Activated naive CD4-positive, alpha-beta T cell treated with anti-CD3 and anti-CD28 coated beads for 36 hours (primary cell): Measurements from ENCODE around the gene KCNE3. TPM values are rescaled to one million over a fixed set of nuclear protein-coding genes. Genes with fewer than 3 reads are reported as not detected.

ENCODE experiments used
- CTCF ChIA-PET: fragments of 350-600 bp; sonication (Branson Sonifier 250); formaldehyde crosslinking; loops from one replicate; lab custom pipeline; 2021; ENCODE audit warnings: antibody characterized with exemption; lab: Charles Lee
- DNase-seq: peaks from one replicate; pipeline ENCODE4 v3.0.0-alpha.2; 2020
- H3K27ac Mint-ChIP-seq: one replicate; pipeline ENCODE4 v1.8.0; 2021; ENCODE audit warnings: mild to moderate bottlenecking, mixed read lengths
- H3K27me3 Mint-ChIP-seq: one replicate; pipeline ENCODE4 v1.8.0; 2021; ENCODE audit warnings: low read depth, mixed read lengths
- H3K36me3 Mint-ChIP-seq: one replicate; pipeline ENCODE4 v1.8.0; 2021; ENCODE audit warnings: low read depth, mixed read lengths
- H3K4me1 Mint-ChIP-seq: one replicate; pipeline ENCODE4 v1.8.0; 2021; ENCODE audit warnings: low read depth, mixed read lengths
- H3K4me3 Mint-ChIP-seq: one replicate; pipeline ENCODE4 v1.8.0; 2021; ENCODE audit warnings: mild to moderate bottlenecking, moderate library complexity, mixed read lengths
- H3K9me3 Mint-ChIP-seq: one replicate; pipeline ENCODE4 v1.8.0; 2021; ENCODE audit warnings: mixed read lengths
- intact Hi-C: fragments of 100-400 bp; cut with micrococcal nuclease; formaldehyde crosslinking; loops from one replicate; pipeline ENCODE4 v1.15.1; 2023
- total RNA-seq, 2 experiments: library from RNA; stranded (reverse); gene quantifications; one replicate each; pipeline ENCODE4 v1.2.3, GENCODE V29; 2021

Gene KCNE3
- total RNA-seq, 2 experiments from 2014 or later: not detected

DNA sequence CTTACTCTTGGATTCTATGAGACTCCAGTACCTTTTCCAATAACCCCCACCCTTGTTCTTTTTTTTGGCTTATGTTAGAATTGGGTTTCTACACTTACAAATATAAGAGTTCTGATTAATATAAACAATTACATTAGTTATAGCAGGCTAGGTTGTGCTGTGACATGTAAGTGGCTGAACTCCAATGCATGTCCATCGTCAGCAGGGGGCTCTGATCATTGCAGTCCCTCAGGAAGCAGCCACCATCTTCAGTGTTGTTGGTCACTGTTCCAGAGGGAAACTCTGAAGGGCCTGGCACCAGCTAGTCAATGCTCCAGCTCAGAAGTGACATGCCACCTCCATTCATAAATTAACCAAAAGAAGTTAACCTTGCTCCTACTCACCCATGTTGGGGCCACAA lies 20.5 kb upstream of the KCNE3 start:
- Mint-ChIP-seq H3K27ac (no peak overlapping the region), H3K36me3 (no peaks in the 10 kb centered on the region), H3K4me3 (no peak overlapping the region), H3K27me3 (no peaks in the 10 kb centered on the region), H3K9me3 (no peaks in the 10 kb centered on the region), H3K4me1 (peaks cover 11% of the 10 kb centered on the region)
- peak; percentile 14 for DNase-seq
- intact Hi-C loops: no loop called here
- CTCF ChIA-PET: interaction anchor here (0.6 to 1.5 kb wide), 3 partner anchors 58 to 85 kb away, joined by 3 to 4 read pairs (median 3); no protein-coding TSS in a partner anchor

DNA sequence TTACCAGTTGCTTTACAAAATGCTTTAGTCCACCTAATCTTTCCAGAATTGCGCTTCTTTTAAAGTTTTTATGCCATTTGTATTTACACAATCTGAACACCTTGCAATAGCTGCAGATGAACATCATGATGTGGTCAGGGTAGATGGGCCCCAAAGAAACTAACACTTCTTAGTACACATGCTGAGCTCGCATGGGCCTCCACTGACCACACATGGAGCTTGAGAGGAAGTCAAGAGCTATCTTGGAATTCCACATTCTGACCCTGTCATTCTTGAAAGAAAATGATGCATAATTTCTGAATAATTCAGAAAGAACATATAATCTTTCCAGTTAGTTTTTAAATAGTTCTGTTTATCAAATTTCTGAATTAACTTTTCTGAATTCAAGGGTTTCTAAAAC lies 18.5 kb upstream of the KCNE3 start:
- no peaks in the 10 kb centered on the region for H3K9me3 Mint-ChIP-seq
- intact Hi-C loops: no loop called here
- H3K4me1 Mint-ChIP-seq: peaks cover 2% of the 10 kb centered on the region
- H3K27me3 Mint-ChIP-seq: no peaks in the 10 kb centered on the region
- no peak for DNase-seq
- no peak overlapping the region for H3K4me3 Mint-ChIP-seq
- CTCF ChIA-PET: interaction anchor here (0.5 kb wide), 1 partner anchor 163 kb away, joined by 3 read pairs; no protein-coding TSS in a partner anchor
- no peak overlapping the region for H3K27ac Mint-ChIP-seq
- H3K36me3 Mint-ChIP-seq: no peaks in the 10 kb centered on the region

DNA sequence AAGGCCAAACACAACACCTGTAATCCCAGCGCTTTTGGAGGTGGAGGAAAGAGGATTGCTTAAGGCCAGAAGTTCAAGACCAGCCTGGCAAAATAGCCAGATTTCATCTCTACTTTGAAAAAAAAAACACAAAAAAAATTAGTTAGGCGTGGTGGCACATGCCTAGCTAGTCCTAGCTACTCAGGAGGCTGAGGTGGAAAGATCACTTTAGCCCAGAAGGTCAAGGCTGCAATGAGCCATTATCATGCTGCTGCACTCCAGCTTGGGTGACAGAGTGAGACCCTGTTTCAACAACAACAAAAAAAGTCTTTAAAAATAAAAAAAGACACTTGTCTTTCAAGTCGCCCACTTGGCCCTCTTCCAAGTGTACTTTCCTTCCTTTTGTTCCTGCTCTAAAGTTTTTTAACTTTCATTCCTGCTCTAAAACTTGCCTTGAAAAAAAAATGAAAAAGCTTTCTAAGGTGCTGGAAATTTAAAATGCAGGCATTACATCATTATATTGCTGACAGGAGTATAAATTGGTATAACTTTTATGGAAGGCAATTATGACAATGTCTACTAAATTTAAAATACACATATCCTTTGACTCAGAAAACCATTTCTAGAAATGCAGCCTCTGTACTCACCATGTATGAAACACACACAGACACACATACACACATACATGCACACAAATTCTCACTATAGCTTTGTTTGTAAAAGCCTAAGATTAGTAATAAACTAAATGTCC lies 13.5 kb upstream of the KCNE3 start:
- Mint-ChIP-seq H3K4me3 (no peak overlapping the region), H3K4me1 (peaks cover 2% of the 10 kb centered on the region), H3K27ac (no peak overlapping the region), H3K36me3 (no peaks in the 10 kb centered on the region), H3K27me3 (no peaks in the 10 kb centered on the region), H3K9me3 (no peaks in the 10 kb centered on the region)
- intact Hi-C loops: no loop called here
- CTCF ChIA-PET: no interaction called here
- DNase-seq: no peak

DNA sequence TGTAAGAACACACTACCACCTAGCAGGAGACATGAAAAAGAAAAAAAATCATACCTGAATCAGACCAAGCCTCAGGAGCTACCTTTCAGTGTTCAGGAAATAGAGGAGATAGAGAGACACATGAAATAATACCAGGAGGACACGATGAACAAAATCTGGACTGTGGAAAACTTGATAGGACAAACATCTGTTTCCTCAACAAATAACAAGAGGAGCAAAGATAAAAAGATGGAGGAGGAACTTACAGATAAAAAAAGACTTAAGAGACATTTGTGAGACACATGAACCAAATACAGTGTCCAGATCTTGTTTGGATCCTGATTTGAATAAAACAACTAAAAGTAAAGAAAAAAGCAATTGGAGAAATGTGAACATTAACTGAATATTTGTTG lies 12.4 kb upstream of the KCNE3 start:
- CTCF ChIA-PET: interaction anchor here (0.9 kb wide), 1 partner anchor 26 kb away, joined by 3 read pairs; no protein-coding TSS in a partner anchor
- no peak for DNase-seq
- H3K4me3 Mint-ChIP-seq: no peak overlapping the region
- H3K36me3 Mint-ChIP-seq: no peaks in the 10 kb centered on the region
- H3K27me3 Mint-ChIP-seq: no peaks in the 10 kb centered on the region
- H3K27ac Mint-ChIP-seq: no peak overlapping the region
- no peaks in the 10 kb centered on the region for H3K4me1 Mint-ChIP-seq
- H3K9me3 Mint-ChIP-seq: no peaks in the 10 kb centered on the region
- intact Hi-C loops: no loop called here

DNA sequence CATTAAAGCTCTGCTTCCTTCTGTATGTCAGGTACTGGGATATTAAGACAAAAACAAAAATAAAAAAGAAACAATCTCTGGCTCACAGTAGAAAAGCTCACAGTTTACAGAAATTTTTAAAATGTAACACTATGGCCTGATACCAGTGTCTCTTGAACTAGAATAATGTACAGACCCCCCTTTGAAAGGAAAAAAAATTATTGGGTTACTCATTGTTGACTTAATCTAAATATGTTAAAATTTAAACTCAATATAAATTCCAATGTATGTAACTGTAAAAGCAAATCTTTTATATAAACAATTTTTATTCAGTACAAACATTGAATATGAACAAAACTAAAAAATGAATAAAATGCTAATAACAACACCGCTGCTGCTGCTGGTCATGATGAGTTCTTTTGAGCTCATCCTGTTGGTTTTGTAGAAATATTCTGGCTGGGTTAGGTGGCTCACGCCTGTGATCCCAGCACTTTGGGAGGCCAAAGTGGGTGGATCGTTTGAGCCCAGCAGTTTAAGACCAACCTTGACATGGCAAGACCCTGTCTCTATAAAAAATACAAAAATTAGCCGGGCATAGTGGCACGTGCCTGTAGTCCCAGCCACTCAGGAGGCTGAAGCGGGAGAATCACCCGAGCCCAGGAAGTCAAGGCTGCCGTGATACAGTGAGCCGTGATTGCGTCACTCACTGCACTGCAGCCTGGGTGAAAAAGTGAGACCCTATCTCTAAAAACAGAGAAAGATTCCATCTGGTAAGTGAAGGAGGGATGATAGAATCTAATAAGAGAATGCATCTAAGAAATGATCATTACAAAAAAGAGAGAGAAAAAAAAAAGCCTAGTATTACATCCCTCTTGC lies 11.8 kb upstream of the KCNE3 start:
- Mint-ChIP-seq H3K36me3 (no peaks in the 10 kb centered on the region), H3K9me3 (no peaks in the 10 kb centered on the region), H3K4me1 (no peaks in the 10 kb centered on the region), H3K4me3 (no peak overlapping the region), H3K27me3 (no peaks in the 10 kb centered on the region), H3K27ac (no peak overlapping the region)
- DNase-seq: no peak
- intact Hi-C loops: no loop called here
- CTCF ChIA-PET: interaction anchor here (0.9 to 1.4 kb wide), 3 partner anchors 26 to 223 kb away, joined by 3 read pairs; no protein-coding TSS in a partner anchor

DNA sequence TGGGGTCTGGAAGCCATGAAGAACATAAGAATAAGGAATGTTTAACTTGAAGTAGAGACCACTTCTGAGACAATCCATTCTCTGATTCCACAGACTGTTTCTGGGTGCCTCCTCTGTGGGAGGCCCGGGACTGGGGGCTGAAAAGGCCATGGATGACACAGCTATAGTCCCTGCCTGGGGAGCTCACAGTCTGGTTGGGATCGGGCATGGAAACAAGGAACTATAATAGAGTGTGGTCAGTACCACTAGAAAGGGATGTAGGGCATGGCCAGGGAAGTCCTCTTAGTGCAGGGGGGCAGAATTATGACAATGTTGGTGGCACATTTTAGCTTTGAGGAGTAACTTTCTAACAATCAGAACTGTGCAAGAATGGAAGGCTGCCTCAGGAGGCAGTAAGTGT lies 9.2 kb upstream of the KCNE3 start:
- no peak overlapping the region for H3K27ac Mint-ChIP-seq
- H3K9me3 Mint-ChIP-seq: no peaks in the 10 kb centered on the region
- intact Hi-C loops: no loop called here
- peaks cover 6% of the 10 kb centered on the region for H3K4me1 Mint-ChIP-seq
- H3K4me3 Mint-ChIP-seq: no peak overlapping the region
- no peaks in the 10 kb centered on the region for H3K27me3 Mint-ChIP-seq
- no peak for DNase-seq
- H3K36me3 Mint-ChIP-seq: no peaks in the 10 kb centered on the region
- CTCF ChIA-PET: no interaction called here

DNA sequence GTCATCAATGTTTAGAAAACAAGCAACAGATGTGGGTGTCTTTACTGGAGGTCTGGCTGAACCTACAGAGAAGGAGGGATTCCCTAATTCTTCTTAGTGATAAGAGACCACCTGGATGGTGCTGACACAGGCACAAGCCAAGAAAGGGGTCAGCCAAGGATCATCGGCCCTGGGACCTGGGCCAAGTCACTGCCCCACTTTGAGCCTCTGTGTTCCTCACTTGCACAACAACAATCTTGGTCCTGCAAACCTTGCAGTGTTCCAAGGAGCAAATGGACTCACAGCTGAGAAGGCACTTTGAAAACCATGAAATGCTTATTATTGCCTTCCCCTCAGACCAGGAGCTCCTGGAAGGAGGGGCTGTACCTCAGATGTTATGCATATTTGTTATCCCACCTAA lies 7.0 kb upstream of the KCNE3 start:
- CTCF ChIA-PET: interaction anchor here (0.7 kb wide), 1 partner anchor 24 kb away, joined by 3 read pairs; no protein-coding TSS in a partner anchor
- H3K27ac Mint-ChIP-seq: no peak overlapping the region
- peaks cover 6% of the 10 kb centered on the region for H3K4me1 Mint-ChIP-seq
- H3K27me3 Mint-ChIP-seq: no peaks in the 10 kb centered on the region
- H3K4me3 Mint-ChIP-seq: no peak overlapping the region
- no peak for DNase-seq
- H3K36me3 Mint-ChIP-seq: no peaks in the 10 kb centered on the region
- intact Hi-C loops: no loop called here
- no peaks in the 10 kb centered on the region for H3K9me3 Mint-ChIP-seq

DNA sequence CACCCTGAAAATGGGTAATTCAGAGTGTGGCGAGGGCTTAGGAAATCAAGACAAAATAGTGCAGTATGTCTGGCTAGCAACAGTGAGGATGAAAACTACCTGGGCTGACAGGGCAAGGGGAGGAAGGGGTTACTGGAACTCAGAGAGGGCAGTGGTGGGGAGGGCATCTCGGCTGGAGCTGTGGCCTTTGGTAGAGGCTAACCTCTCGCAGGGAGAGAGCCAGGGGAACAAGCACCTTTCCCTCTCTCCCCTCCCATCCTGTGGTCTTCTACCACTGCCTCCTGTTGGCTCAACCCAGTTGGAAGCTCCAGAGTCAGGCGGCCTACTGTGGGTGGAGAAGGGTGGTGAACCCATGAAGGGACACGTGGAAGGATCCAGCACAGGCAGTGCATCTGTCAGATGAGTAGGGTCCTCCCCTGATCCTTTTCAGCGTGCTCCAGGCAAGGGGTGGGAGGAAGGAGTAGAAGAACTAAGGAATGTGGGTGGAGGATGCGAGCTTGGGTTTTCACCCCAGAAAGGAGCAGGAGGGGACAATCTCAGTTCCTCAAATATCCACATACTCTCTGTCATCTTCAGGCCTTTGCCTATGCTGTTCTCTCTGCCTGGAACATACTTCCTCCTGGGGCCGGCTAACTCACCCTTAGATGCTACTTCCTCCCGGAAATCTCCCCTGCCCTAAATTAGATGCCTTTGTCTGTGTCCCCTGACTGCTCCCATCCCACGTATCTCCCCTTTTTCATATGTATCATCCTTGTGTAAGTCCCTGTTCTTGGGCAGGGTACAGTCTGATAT lies 6.2 kb upstream of the KCNE3 start:
- Mint-ChIP-seq H3K9me3 (no peaks in the 10 kb centered on the region), H3K36me3 (no peaks in the 10 kb centered on the region), H3K4me1 (peaks cover 6% of the 10 kb centered on the region), H3K27me3 (peaks cover under 1% of the 10 kb centered on the region), H3K27ac (no peak overlapping the region), H3K4me3 (no peak overlapping the region)
- CTCF ChIA-PET: no interaction called here
- no peak for DNase-seq
- intact Hi-C loops: no loop called here

DNA sequence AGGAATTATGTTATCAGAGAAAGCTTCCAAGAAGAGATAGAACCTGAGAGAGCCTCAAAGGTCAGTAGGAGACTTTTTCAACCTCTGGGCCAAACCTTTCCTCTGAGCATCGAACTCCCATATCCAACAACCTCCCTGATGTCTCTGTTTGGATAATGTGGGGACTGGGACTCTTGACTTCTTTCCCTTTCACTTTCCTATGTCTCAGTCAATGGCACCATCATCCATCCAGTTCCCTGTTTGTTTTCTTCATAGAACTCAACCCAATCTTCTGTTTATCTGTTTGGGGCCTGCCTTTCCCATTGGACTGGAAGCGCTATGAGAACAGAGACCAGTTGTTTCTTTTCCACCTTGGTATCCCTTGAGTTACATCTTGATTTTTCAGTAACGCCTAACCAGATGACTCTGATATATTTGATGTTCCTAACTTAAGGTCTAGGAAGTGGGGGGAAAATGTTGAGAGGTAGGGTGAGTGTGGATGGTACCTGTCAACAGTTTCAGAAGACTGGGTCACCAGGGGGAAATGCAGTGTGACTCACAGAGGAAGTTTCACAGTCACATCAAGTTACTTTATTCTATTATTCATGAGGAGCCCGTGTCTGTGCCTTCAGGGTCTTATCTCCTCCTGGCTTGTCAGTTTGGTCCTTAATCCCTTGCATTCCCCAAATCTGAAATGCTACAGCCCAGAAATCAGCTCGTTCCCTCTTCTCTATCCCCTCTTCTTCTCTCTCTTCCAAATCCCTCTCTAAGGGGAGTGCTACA lies 4.5 kb upstream of the KCNE3 start:
- H3K4me3 Mint-ChIP-seq: no peak overlapping the region
- no peak overlapping the region for H3K27ac Mint-ChIP-seq
- intact Hi-C loops: no loop called here
- peaks cover 12% of the 10 kb centered on the region for H3K27me3 Mint-ChIP-seq
- no peak for DNase-seq
- H3K36me3 Mint-ChIP-seq: no peaks in the 10 kb centered on the region
- no peaks in the 10 kb centered on the region for H3K9me3 Mint-ChIP-seq
- peaks cover 8% of the 10 kb centered on the region for H3K4me1 Mint-ChIP-seq
- CTCF ChIA-PET: interaction anchor here (2.8 kb wide), 1 partner anchor 19 kb away, joined by 13 read pairs; no protein-coding TSS in a partner anchor

DNA sequence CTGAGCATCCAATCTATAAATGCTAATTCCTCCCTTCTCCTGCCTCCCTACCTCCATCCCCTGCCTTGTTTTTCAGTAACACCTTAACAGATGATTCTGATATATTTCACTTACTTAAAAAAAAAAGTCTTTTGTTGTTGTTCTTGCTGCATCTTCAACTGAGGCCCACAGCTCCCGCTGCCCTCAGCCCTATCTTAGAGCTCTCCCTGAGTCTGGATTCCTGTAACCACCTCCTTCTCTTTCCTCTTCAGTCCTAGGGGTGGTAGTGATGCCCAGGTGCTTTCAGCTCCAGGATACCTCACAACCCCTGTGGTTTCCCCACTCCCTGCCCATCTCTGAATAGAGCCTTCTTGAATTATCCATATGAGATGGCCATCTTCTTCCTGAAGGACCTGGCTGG lies 3.7 kb upstream of the KCNE3 start:
- Mint-ChIP-seq H3K4me1 (peaks cover 9% of the 10 kb centered on the region), H3K36me3 (no peaks in the 10 kb centered on the region), H3K9me3 (no peaks in the 10 kb centered on the region), H3K4me3 (no peak overlapping the region), H3K27ac (no peak overlapping the region), H3K27me3 (peaks cover 21% of the 10 kb centered on the region)
- intact Hi-C loops: no loop called here
- no peak for DNase-seq
- CTCF ChIA-PET: interaction anchor here (2.8 kb wide), 1 partner anchor 18 kb away, joined by 13 read pairs; no protein-coding TSS in a partner anchor

DNA sequence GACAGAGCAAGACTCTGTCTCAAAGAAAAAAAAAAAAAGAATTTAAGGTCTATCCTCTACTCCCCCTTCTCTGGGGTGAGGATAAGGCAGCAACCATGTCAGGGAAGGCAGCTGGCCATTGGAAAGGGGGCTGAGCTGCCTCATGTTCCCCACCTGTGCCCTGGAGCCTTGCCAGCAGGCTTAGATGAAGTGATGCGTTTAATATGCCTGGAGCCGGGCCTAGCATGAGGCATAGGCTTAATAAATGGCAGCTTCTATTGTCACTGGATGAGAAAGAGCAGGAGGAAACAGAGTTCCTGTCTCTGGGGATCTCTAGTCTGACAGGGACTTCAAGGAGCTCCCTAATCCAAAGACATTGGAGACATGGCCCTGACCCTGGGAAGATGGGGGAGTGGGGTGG lies 3.2 kb upstream of the KCNE3 start:
- no peak for DNase-seq
- intact Hi-C loops: no loop called here
- Mint-ChIP-seq H3K27ac (no peak overlapping the region), H3K27me3 (peaks cover 26% of the 10 kb centered on the region), H3K9me3 (no peaks in the 10 kb centered on the region), H3K36me3 (no peaks in the 10 kb centered on the region), H3K4me1 (peaks cover 9% of the 10 kb centered on the region), H3K4me3 (no peak overlapping the region)
- CTCF ChIA-PET: interaction anchor here (2.8 kb wide), 1 partner anchor 17 kb away, joined by 13 read pairs; no protein-coding TSS in a partner anchor
